ENCODE results near the gene FBXW8. TPM values are rescaled to one million over a fixed set of nuclear protein-coding genes. Genes with fewer than 3 reads are reported as not detected.

The FBXW8 gene, protein sequence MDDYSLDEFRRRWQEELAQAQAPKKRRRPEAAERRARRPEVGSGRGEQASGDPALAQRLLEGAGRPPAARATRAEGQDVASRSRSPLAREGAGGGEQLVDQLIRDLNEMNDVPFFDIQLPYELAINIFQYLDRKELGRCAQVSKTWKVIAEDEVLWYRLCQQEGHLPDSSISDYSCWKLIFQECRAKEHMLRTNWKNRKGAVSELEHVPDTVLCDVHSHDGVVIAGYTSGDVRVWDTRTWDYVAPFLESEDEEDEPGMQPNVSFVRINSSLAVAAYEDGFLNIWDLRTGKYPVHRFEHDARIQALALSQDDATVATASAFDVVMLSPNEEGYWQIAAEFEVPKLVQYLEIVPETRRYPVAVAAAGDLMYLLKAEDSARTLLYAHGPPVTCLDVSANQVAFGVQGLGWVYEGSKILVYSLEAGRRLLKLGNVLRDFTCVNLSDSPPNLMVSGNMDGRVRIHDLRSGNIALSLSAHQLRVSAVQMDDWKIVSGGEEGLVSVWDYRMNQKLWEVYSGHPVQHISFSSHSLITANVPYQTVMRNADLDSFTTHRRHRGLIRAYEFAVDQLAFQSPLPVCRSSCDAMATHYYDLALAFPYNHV
- polyA plus RNA-seq (2013, experiment 1 of 2) = 19.9 TPM
- polyA plus RNA-seq (2013, experiment 2 of 2) = 19.3 TPM

DNA sequence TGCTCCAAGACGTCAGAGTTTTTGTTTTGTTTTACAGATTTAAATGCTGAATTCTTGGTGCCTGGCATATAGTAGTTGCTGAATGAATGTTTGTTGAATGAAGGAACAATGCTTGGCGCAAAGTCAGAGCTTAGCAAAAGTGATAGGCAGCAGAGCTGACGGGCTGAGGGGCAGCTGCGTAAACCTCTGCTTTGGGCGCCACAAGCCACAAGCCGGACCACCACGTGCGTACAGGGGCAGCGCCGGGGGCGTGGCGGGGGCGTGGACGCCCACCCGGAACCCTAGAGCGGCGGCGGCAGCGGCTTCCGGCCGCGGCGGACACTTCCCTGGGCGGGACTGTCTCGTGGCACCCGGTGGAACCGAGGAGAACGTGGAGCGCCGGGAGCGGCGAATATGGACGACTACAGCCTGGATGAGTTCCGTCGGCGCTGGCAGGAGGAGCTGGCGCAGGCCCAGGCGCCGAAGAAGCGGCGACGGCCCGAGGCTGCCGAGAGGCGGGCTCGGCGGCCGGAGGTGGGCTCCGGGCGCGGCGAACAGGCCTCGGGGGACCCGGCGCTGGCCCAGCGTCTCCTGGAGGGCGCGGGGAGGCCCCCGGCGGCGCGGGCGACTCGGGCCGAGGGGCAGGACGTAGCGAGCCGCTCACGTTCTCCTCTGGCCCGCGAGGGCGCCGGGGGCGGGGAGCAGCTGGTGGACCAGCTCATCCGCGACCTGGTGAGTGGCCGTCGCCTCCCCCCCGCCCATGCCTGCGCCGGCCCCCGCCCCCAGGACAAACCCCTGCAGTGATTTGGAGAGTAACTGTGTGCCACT lies at the start of gene FBXW8:
Gene FBXW8, plus strand, starts transcription at position 306 of the 807 bp plus-strand sequence. Its CDS starts 88 bp downstream, at position 394.
- Histone ChIP-seq H2BK15ac (ENCODE audit: low read length) (no peak within 1 kb of the TSS), H3K23ac (ENCODE audit: low read depth, low read length, poor library complexity) (no peak within 1 kb of the TSS), H3K79me1 (ENCODE audit: low read depth, low read length) (peaks cover 4% of the 10 kb centered on the region), H3K4me1 (ENCODE audit: control insufficient read depth in 2 of 2, insufficient read depth in 1 of 2, low read depth in 1 of 2, low read length in 2 of 2) (peaks cover 1 to 4% of the 10 kb centered on the region in 2 donors), H3K4me2 (ENCODE audit: insufficient read depth, low read length, poor library complexity, severe bottlenecking) (peak within 1 kb of the TSS; percentile 57), H3K18ac (ENCODE audit: low read length) (peak within 1 kb of the TSS; percentile 92), H4K8ac (ENCODE audit: low read depth, low read length) (no peak within 1 kb of the TSS), H3K36me3 (replicated peaks in 1 of 2; ENCODE audit: control insufficient read depth in 2 of 2, insufficient read depth in 2 of 2, low read length in 2 of 2) (peaks cover 1 to 19% of the 10 kb centered on the region in 2 donors), H4K91ac (ENCODE audit: low read depth, low read length, poor library complexity) (no peak within 1 kb of the TSS), H2BK120ac (ENCODE audit: low read depth, low read length) (no peak within 1 kb of the TSS), H3K4me3 (ENCODE audit: low read length in 2 of 2) (peak within 1 kb of the TSS; percentile 83 to 93), H3K4ac (ENCODE audit: low read length) (no peak within 1 kb of the TSS), H3K14ac (ENCODE audit: low read length) (peak within 1 kb of the TSS; percentile 38), H3K9ac (ENCODE audit: low read depth, low read length, poor library complexity) (peak within 1 kb of the TSS; percentile 86), H3K27ac (replicated peaks; ENCODE audit: low read length) (peak within 1 kb of the TSS; percentile 70), H2BK12ac (ENCODE audit: low read length) (no peak within 1 kb of the TSS), H2BK5ac (ENCODE audit: low read length) (peak within 1 kb of the TSS; percentile 39), H3K27me3 (ENCODE audit: control insufficient read depth in 3 of 3, insufficient read depth in 3 of 3, low read depth in 1 of 3, low read length in 3 of 3) (peaks cover 0 to 22% (median 0%) of the 10 kb centered on the region in 3 experiments), H2AK5ac (ENCODE audit: low read depth, low read length) (peak within 1 kb of the TSS; percentile 63), H3K9me3 (replicated peaks in 1 of 2; ENCODE audit: control insufficient read depth in 2 of 2, insufficient read depth in 1 of 2, low read depth in 1 of 2, low read length in 2 of 2) (no peaks in the 10 kb centered on the region), H2AFZ (ENCODE audit: low read length) (peak within 1 kb of the TSS; percentile 97)
- WGBS, 2 donors (ENCODE audit: extremely low coverage in 2 of 2, insufficient read length in 2 of 2, insufficient replicate concordance in 1 of 2) = no CpG with 5 or more reads among the region's 82 CpGs
- peak; percentile 69 for DNase-seq (ENCODE audit: low spot score)

DNA sequence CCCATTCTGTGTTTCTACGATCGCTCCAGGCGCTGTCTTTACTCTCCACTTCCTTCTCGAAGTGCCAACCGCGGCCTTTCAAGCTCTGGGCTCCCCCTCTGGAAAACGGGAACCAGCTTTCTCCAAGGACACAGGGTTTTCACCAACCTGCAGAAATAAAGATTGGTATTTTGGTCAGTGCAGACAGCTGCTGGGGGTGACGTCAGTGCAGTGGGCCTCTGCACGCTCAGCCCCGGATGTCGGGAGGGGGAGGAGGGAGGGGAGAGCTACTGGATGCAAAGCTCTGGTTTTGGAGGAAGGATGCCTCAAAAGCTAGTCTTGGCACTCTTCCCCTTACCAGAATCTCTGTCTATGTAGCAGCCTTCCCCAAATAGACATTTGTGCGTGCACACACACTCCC lies 49.4 kb upstream of the FBXW8 start:
- Histone ChIP-seq H3K14ac (ENCODE audit: low read length) (no peak overlapping the region), H3K18ac (ENCODE audit: low read length) (no peak overlapping the region), H3K9me3 (replicated peaks in 1 of 2; ENCODE audit: control insufficient read depth in 2 of 2, insufficient read depth in 1 of 2, low read depth in 1 of 2, low read length in 2 of 2) (no peaks in the 10 kb centered on the region), H4K8ac (ENCODE audit: low read depth, low read length) (no peak overlapping the region), H3K36me3 (replicated peaks in 1 of 2; ENCODE audit: control insufficient read depth in 2 of 2, insufficient read depth in 2 of 2, low read length in 2 of 2) (no peaks in the 10 kb centered on the region), H2BK120ac (ENCODE audit: low read depth, low read length) (no peak overlapping the region), H3K4me1 (ENCODE audit: control insufficient read depth in 2 of 2, insufficient read depth in 1 of 2, low read depth in 1 of 2, low read length in 2 of 2) (peaks cover 6 to 33% of the 10 kb centered on the region in 2 donors), H2BK5ac (ENCODE audit: low read length) (no peak overlapping the region), H2AK5ac (ENCODE audit: low read depth, low read length) (no peak overlapping the region), H4K91ac (ENCODE audit: low read depth, low read length, poor library complexity) (no peak overlapping the region), H3K79me1 (ENCODE audit: low read depth, low read length) (no peaks in the 10 kb centered on the region), H2AFZ (ENCODE audit: low read length) (peak overlapping the region; percentile 75), H2BK12ac (ENCODE audit: low read length) (no peak overlapping the region), H2BK15ac (ENCODE audit: low read length) (no peak overlapping the region), H3K23ac (ENCODE audit: low read depth, low read length, poor library complexity) (no peak overlapping the region), H3K4me3 (ENCODE audit: low read length in 2 of 2) (no peak overlapping the region), H3K9ac (ENCODE audit: low read depth, low read length, poor library complexity) (no peak overlapping the region), H3K27ac (replicated peaks; ENCODE audit: low read length) (no peak overlapping the region), H3K4ac (ENCODE audit: low read length) (no peak overlapping the region), H3K4me2 (ENCODE audit: insufficient read depth, low read length, poor library complexity, severe bottlenecking) (no peak overlapping the region), H3K27me3 (ENCODE audit: control insufficient read depth in 3 of 3, insufficient read depth in 3 of 3, low read depth in 1 of 3, low read length in 3 of 3) (no peaks in the 10 kb centered on the region)
- no CpG with 5 or more reads among the region's 12 CpGs for WGBS, 2 donors (ENCODE audit: extremely low coverage in 2 of 2, insufficient read length in 2 of 2, insufficient replicate concordance in 1 of 2)
- no peak for DNase-seq (ENCODE audit: low spot score)

DNA sequence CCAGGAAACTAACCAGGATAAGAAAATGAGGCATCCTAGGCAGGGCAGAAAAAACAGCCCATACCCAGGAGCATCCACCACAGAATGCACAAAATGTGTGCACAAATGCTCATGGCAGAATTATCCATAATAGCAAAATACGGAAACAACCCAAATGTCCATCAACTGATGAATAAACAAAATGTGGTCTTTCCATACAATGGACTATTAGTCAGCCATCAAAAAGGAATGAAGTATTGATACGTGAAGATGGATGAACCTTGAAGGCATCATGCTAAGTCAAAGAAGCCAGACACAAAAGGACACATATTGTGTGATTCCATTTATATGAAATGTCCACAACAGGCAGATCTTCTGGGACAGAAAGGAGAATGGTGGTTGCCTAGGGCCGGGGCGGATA lies 48.6 kb upstream of the FBXW8 start:
- Histone ChIP-seq H3K18ac (ENCODE audit: low read length) (no peak overlapping the region), H3K4ac (ENCODE audit: low read length) (no peak overlapping the region), H2BK120ac (ENCODE audit: low read depth, low read length) (no peak overlapping the region), H3K4me1 (ENCODE audit: control insufficient read depth in 2 of 2, insufficient read depth in 1 of 2, low read depth in 1 of 2, low read length in 2 of 2) (peaks cover 6 to 33% of the 10 kb centered on the region in 2 donors), H3K9ac (ENCODE audit: low read depth, low read length, poor library complexity) (no peak overlapping the region), H3K9me3 (replicated peaks in 1 of 2; ENCODE audit: control insufficient read depth in 2 of 2, insufficient read depth in 1 of 2, low read depth in 1 of 2, low read length in 2 of 2) (no peaks in the 10 kb centered on the region), H3K27ac (replicated peaks; ENCODE audit: low read length) (no peak overlapping the region), H4K8ac (ENCODE audit: low read depth, low read length) (no peak overlapping the region), H3K79me1 (ENCODE audit: low read depth, low read length) (no peaks in the 10 kb centered on the region), H2AK5ac (ENCODE audit: low read depth, low read length) (no peak overlapping the region), H3K23ac (ENCODE audit: low read depth, low read length, poor library complexity) (no peak overlapping the region), H3K36me3 (replicated peaks in 1 of 2; ENCODE audit: control insufficient read depth in 2 of 2, insufficient read depth in 2 of 2, low read length in 2 of 2) (no peaks in the 10 kb centered on the region), H3K4me3 (ENCODE audit: low read length in 2 of 2) (no peak overlapping the region), H3K4me2 (ENCODE audit: insufficient read depth, low read length, poor library complexity, severe bottlenecking) (no peak overlapping the region), H3K27me3 (ENCODE audit: control insufficient read depth in 3 of 3, insufficient read depth in 3 of 3, low read depth in 1 of 3, low read length in 3 of 3) (no peaks in the 10 kb centered on the region), H2BK12ac (ENCODE audit: low read length) (no peak overlapping the region), H2AFZ (ENCODE audit: low read length) (no peak overlapping the region), H2BK5ac (ENCODE audit: low read length) (no peak overlapping the region), H4K91ac (ENCODE audit: low read depth, low read length, poor library complexity) (no peak overlapping the region), H3K14ac (ENCODE audit: low read length) (no peak overlapping the region), H2BK15ac (ENCODE audit: low read length) (no peak overlapping the region)
- WGBS, 2 donors (ENCODE audit: extremely low coverage in 2 of 2, insufficient read length in 2 of 2, insufficient replicate concordance in 1 of 2) = no CpG with 5 or more reads among the region's 4 CpGs
- no peak for DNase-seq (ENCODE audit: low spot score)

Measured in neuronal stem cell (in vitro differentiated cells).